Right cardiac atrium (tissue), 5 donors: ENCODE results near the gene PHACTR2. TPM values are rescaled to one million over a fixed set of nuclear protein-coding genes. Genes with fewer than 3 reads are reported as not detected.

Source experiments
- ATAC-seq, 2 donors: fragments of 200-7000 bp; cut with Tn5 transposase; one replicate each; pipeline versions ENCODE4 v1.8.0 to v1.9.1; 2020; ENCODE audit warnings: moderate library complexity in 2 of 2, mild to moderate bottlenecking in 1 of 2
- DNase-seq, 3 donors: peaks; one replicate each; pipeline ENCODE4 v3.0.0-alpha.2; 2020
- H3K27ac ChIP-seq: one replicate; pipeline ENCODE4 v1.5.1; 2013; ENCODE audit warnings: mild to moderate bottlenecking, low read length, control low read depth, moderate library complexity
- H3K27me3 ChIP-seq: one replicate; pipeline ENCODE4 v1.6.1; 2013; ENCODE audit not compliant: control insufficient read depth, insufficient read depth
- H3K4me1 ChIP-seq: one replicate; pipeline ENCODE4 v1.6.1; 2013; ENCODE audit warnings: low read length; ENCODE audit not compliant: control insufficient read depth, insufficient read depth
- H3K4me3 ChIP-seq: one replicate; pipeline ENCODE4 v1.5.1; 2013; ENCODE audit warnings: low read length, control low read depth
- H3K9me3 ChIP-seq: one replicate; pipeline ENCODE4 v1.6.1; 2013; ENCODE audit warnings: low read length; ENCODE audit not compliant: control insufficient read depth
- WGBS: extraction: QIAGEN DNeasy Blood & Tissue Kit; methylation state at CpG from one replicate; pipeline ENCODE4 v1.1.7; 2013; 5-methylcytosine and 5-hydroxymethylcytosine counted together
- intact Hi-C, 4 donors: fragments of 100-400 bp; cut with DNase I; formaldehyde crosslinking; loops; one replicate each; pipeline versions ENCODE4 v1.11.0 to v1.14.0; 2022 to 2023
- polyA plus RNA-seq: library from polyadenylated mRNA; stranded (reverse); fragments of 200-250 nt; gene quantifications from one replicate; pipeline ENCODE4 v1.2.3, GENCODE V29; 2013
- total RNA-seq, 4 donors: library from RNA; stranded (reverse); fragmentation: NEBNext Ultra II Directional; extraction: Animal tissue kit (Norgen Biotek cat#: 25700); gene quantifications; one replicate each; pipeline ENCODE4 v1.2.1, GENCODE V29; 2021
- donor health status: healthy with polysubstance abuse.
- donor health status: DM: no; HTN: yes; CAD: no.
- donor health status: DM: no; HTN: no; CAD: no.
- donor health status: DM: no; HTN: yes; CAD: no; lungs with severe emphysema.
- donor health status: DM: yes; HTN: yes; CAD: no.

Gene PHACTR2
- total and polyA plus RNA-seq, 5 donors, result 10.7 to 75.7 (median 49.7) TPM

- Histone ChIP-seq H3K27ac (no peak overlapping the region), H3K9me3 (no peaks in the 10 kb centered on the region), H3K4me1 (peaks cover 1% of the 10 kb centered on the region), H3K27me3 (no peaks in the 10 kb centered on the region), H3K4me3 (no peak overlapping the region)
- 87% methylated on average over 3 of the region's 3 CpGs for WGBS
- ATAC-seq, result no peak
- DNase-seq, result no peak
- intact Hi-C loops, result loop anchor here in 1 of 4 donors (10.0 kb wide), 1 partner anchor 46 kb away; no protein-coding TSS in a partner anchor
Measured at GRCh38 chr6:143698329-143698728, 20.6 kb downstream of the PHACTR2 start.

GRCh38 chr6:143698759-143699429 lies 21.1 kb downstream of the PHACTR2 start:
- Histone ChIP-seq H3K27me3 (no peaks in the 10 kb centered on the region), H3K9me3 (no peaks in the 10 kb centered on the region), H3K27ac (no peak overlapping the region), H3K4me1 (peaks cover 1% of the 10 kb centered on the region), H3K4me3 (no peak overlapping the region)
- ATAC-seq, result no peak
- 75% methylated on average over 8 of the region's 8 CpGs for WGBS
- intact Hi-C loops, result loop anchor here in 1 of 4 donors (10.0 kb wide), 1 partner anchor 46 kb away; no protein-coding TSS in a partner anchor
- DNase-seq, result no peak

GRCh38 chr6:143699430-143699825 lies 21.7 kb downstream of the PHACTR2 start:
- H3K27ac ChIP-seq, result no peak overlapping the region
- 70% methylated on average over 3 of the region's 3 CpGs for WGBS

GRCh38 chr6:143700684-143701348 lies 23.1 kb downstream of the PHACTR2 start:
- Histone ChIP-seq H3K4me1 (peaks cover 1% of the 10 kb centered on the region), H3K27me3 (no peaks in the 10 kb centered on the region), H3K27ac (no peak overlapping the region), H3K9me3 (no peaks in the 10 kb centered on the region), H3K4me3 (no peak overlapping the region)
- 30% methylated on average over 8 of the region's 8 CpGs for WGBS
- intact Hi-C loops, result no loop called here
- peak; percentile 53 to 70 for ATAC-seq
- DNase-seq, result no peak

More at GRCh38 chr6:143699430-143699825, 21.7 kb downstream of the PHACTR2 start:
- no peak for ATAC-seq
- Histone ChIP-seq H3K4me1 (peaks cover 1% of the 10 kb centered on the region), H3K4me3 (no peak overlapping the region), H3K9me3 (no peaks in the 10 kb centered on the region), H3K27me3 (no peaks in the 10 kb centered on the region)
- intact Hi-C loops, result loop anchor here in 1 of 4 donors (10.0 kb wide), 1 partner anchor 45 kb away; no protein-coding TSS in a partner anchor
- DNase-seq, result no peak

- Histone ChIP-seq H3K4me3 (no peak overlapping the region), H3K9me3 (no peaks in the 10 kb centered on the region), H3K27ac (no peak overlapping the region), H3K4me1 (peaks cover 1% of the 10 kb centered on the region), H3K27me3 (no peaks in the 10 kb centered on the region)
- peak; percentile 17 to 59 for ATAC-seq
- no peak for DNase-seq
- 62% methylated on average over 6 of the region's 6 CpGs for WGBS
- intact Hi-C loops, result no loop called here
Measured at GRCh38 chr6:143701349-143702234, 23.8 kb downstream of the PHACTR2 start.

GRCh38 chr6:143705569-143705968 lies 27.8 kb downstream of the PHACTR2 start:
- no peak overlapping the region for H3K27ac ChIP-seq
- no peaks in the 10 kb centered on the region for H3K27me3 ChIP-seq
- no peak for DNase-seq
- no peaks in the 10 kb centered on the region for H3K4me1 ChIP-seq
- WGBS, result 77% methylated on average over 3 of the region's 3 CpGs
- no peaks in the 10 kb centered on the region for H3K9me3 ChIP-seq
- ATAC-seq, result no peak
- H3K4me3 ChIP-seq, result no peak overlapping the region
- intact Hi-C loops, result no loop called here

GRCh38 chr6:143707697-143708096 lies 29.9 kb downstream of the PHACTR2 start:
- WGBS, result 77% methylated on average over 3 of the region's 3 CpGs
- Histone ChIP-seq H3K4me3 (no peak overlapping the region), H3K27me3 (no peaks in the 10 kb centered on the region), H3K4me1 (no peaks in the 10 kb centered on the region), H3K9me3 (no peaks in the 10 kb centered on the region), H3K27ac (no peak overlapping the region)
- DNase-seq, result no peak
- peak in 1 of 2 donors; percentile 16 for ATAC-seq
- intact Hi-C loops, result no loop called here

- Histone ChIP-seq H3K27me3 (no peaks in the 10 kb centered on the region), H3K4me3 (no peak overlapping the region), H3K9me3 (no peaks in the 10 kb centered on the region), H3K4me1 (no peaks in the 10 kb centered on the region), H3K27ac (no peak overlapping the region)
- intact Hi-C loops, result no loop called here
- no peak for ATAC-seq
- no peak for DNase-seq
- 97% methylated on average over 1 of the region's 1 CpG for WGBS
Measured at GRCh38 chr6:143708889-143709288, 31.1 kb downstream of the PHACTR2 start.

- Histone ChIP-seq H3K4me3 (no peak overlapping the region), H3K4me1 (no peaks in the 10 kb centered on the region), H3K27ac (no peak overlapping the region), H3K27me3 (no peaks in the 10 kb centered on the region), H3K9me3 (no peaks in the 10 kb centered on the region)
- ATAC-seq, result no peak
- intact Hi-C loops, result no loop called here
- no peak for DNase-seq
- 97% methylated on average over 3 of the region's 3 CpGs for WGBS
Measured at GRCh38 chr6:143711714-143712113, 33.9 kb downstream of the PHACTR2 start.

- intact Hi-C loops, result no loop called here
- no peaks in the 10 kb centered on the region for H3K9me3 ChIP-seq
- 42% methylated on average over 1 of the region's 1 CpG for WGBS
- H3K27me3 ChIP-seq, result no peaks in the 10 kb centered on the region
- no peak overlapping the region for H3K4me3 ChIP-seq
- H3K27ac ChIP-seq, result no peak overlapping the region
- H3K4me1 ChIP-seq, result no peaks in the 10 kb centered on the region
- DNase-seq (no peak), ATAC-seq (no peak)
Measured at GRCh38 chr6:143718472-143718871, 40.7 kb downstream of the PHACTR2 start.

- H3K9me3 ChIP-seq, result no peaks in the 10 kb centered on the region
- H3K27ac ChIP-seq, result no peak overlapping the region
- intact Hi-C loops, result no loop called here
- H3K4me3 ChIP-seq, result no peak overlapping the region
- DNase-seq, result no peak
- no peaks in the 10 kb centered on the region for H3K4me1 ChIP-seq
- H3K27me3 ChIP-seq, result no peaks in the 10 kb centered on the region
- ATAC-seq, result no peak
Measured at GRCh38 chr6:143721642-143722041, 43.9 kb downstream of the PHACTR2 start.
